GM23248 (cell line): ENCODE results near the gene NXPH4.

Source experiments
- EZH2 ChIP-seq: fragments of 200-600 bp; sonication (generic); IDR thresholded peaks from 2 replicates; pipeline ENCODE4 v1.6.1; 2018; ENCODE audit warnings: antibody characterized with exemption, mild to moderate bottlenecking; ENCODE audit not compliant: insufficient read depth, poor library complexity, severe bottlenecking
- EZH2phosphoT487 ChIP-seq: fragments of 200-600 bp; sonication (generic); IDR thresholded peaks from 2 replicates; pipeline ENCODE4 v1.6.1; 2018; ENCODE audit warnings: antibody characterized with exemption, moderate library complexity, mild to moderate bottlenecking, low read depth; ENCODE audit not compliant: insufficient read depth

- no peak for TF ChIP-seq EZH2phosphoT487
- TF ChIP-seq EZH2, result no peak
Observed at GRCh38 chr12:57201631-57202030, 15.0 kb upstream of the NXPH4 start.
